Lung (tissue), 12 donors: Measurements from ENCODE around the gene CTSD. TPM values are rescaled to one million over a fixed set of nuclear protein-coding genes. Genes with fewer than 3 reads are reported as not detected.

Source experiments
- ATAC-seq: fragments of 200-7000 bp; cut with Tn5 transposase; one replicate; pipeline ENCODE4 v1.9.1; 2020; ENCODE audit warnings: moderate number of reproducible peaks; ENCODE audit not compliant: insufficient read depth, low FRiP score
- DNase-seq, 3 donors: peaks; one replicate each; pipeline ENCODE4 v3.0.0-alpha.2; 2013 to 2017
- H3K27ac ChIP-seq, 2 donors: one replicate each; pipeline ENCODE4 v1.5.1; 2013; ENCODE audit warnings: mild to moderate bottlenecking in 2 of 2, moderate library complexity in 2 of 2, control low read depth in 1 of 2, inconsistent platforms in 1 of 2, low read depth in 1 of 2, low read length in 1 of 2
- H3K27me3 ChIP-seq, 3 donors: one replicate each; pipeline ENCODE4 v1.5.1; 2013; ENCODE audit warnings: low read length in 2 of 3; ENCODE audit not compliant: control insufficient read depth in 3 of 3, insufficient read depth in 3 of 3
- H3K36me3 ChIP-seq, 4 donors: one replicate each; pipeline ENCODE4 v1.5.1; 2013; ENCODE audit warnings: low read length in 4 of 4, mild to moderate bottlenecking in 1 of 4, moderate library complexity in 1 of 4; ENCODE audit not compliant: control insufficient read depth in 4 of 4, insufficient read depth in 4 of 4
- H3K4me1 ChIP-seq, 5 donors: one replicate each; pipeline ENCODE4 v1.5.1; 2013; ENCODE audit warnings: low read length in 5 of 5, mild to moderate bottlenecking in 2 of 5, moderate library complexity in 1 of 5; ENCODE audit not compliant: control insufficient read depth in 5 of 5, insufficient read depth in 5 of 5
- H3K4me3 ChIP-seq: one replicate; pipeline ENCODE4 v1.5.1; 2013; ENCODE audit warnings: mild to moderate bottlenecking, control low read depth, moderate library complexity
- H3K9ac ChIP-seq, 2 donors: one replicate each; pipeline ENCODE4 v1.5.1; 2013; ENCODE audit warnings: low read length in 2 of 2, control low read depth in 1 of 2; ENCODE audit not compliant: insufficient read depth in 1 of 2
- H3K9me3 ChIP-seq, 4 donors: one replicate each; pipeline ENCODE4 v1.5.1; 2013; ENCODE audit warnings: low read length in 3 of 4, mild to moderate bottlenecking in 1 of 4, moderate library complexity in 1 of 4; ENCODE audit not compliant: control insufficient read depth in 4 of 4, insufficient read depth in 3 of 4
- WGBS, 2 donors: extraction: QIAGEN DNeasy Blood & Tissue Kit; methylation state at CpG; one replicate each; pipeline ENCODE4 v1.1.7; 2013; 5-methylcytosine and 5-hydroxymethylcytosine counted together
- polyA plus RNA-seq, 2 donors: library from polyadenylated mRNA; stranded (reverse); fragments of 200-250 nt; gene quantifications; one replicate each; pipeline ENCODE4 v1.2.1, GENCODE V29; 2013
- total RNA-seq, 2 donors: library from RNA; depleted of rRNA in 1 of 2; stranded (reverse); fragments of >200 nt in 1 of 2; gene quantifications; one replicate each; pipeline ENCODE4 v1.2.1, GENCODE V29; 2014 to 2021
- TF ChIP-seq, protein P1 (sequence below): IDR thresholded peaks from 2 replicates; pipeline ENCODE4 v1.5.1; 2012; ENCODE audit warnings: mild to moderate bottlenecking; ENCODE audit errors: control extremely low read depth, extremely low read depth
- donor health status: control.
- donor health status: control.
- donor health status: Bipolar disorder and iron deficiency.
- donor health status: healthy.
- donor health status: DM: yes; HTN: yes; CAD: no.

CTSD gene
- total and polyA plus RNA-seq, 4 donors: 388 to 2,177 (median 1,949) TPM

DNA sequence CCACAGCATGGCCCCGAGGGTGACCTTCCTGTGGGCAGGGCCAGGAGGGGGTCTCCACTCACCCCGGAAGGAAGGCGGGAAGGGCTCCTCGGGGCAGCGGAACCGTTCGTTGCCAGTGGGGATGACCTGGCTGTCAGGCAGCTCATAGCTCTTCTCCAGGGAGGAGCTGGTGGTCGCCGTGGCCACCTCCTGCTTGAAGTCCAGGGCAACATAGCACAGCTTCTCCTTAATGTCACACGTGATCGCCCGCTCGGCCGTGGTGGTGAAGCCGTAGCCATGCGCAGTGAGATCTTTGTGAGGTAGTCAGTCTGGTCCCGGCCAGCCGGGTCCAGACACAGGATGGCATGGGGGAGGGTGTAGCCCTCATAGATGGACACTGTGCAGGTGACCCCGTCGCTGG is 39.5 kb upstream of the CTSD start:
- TF ChIP-seq, protein P1, sequence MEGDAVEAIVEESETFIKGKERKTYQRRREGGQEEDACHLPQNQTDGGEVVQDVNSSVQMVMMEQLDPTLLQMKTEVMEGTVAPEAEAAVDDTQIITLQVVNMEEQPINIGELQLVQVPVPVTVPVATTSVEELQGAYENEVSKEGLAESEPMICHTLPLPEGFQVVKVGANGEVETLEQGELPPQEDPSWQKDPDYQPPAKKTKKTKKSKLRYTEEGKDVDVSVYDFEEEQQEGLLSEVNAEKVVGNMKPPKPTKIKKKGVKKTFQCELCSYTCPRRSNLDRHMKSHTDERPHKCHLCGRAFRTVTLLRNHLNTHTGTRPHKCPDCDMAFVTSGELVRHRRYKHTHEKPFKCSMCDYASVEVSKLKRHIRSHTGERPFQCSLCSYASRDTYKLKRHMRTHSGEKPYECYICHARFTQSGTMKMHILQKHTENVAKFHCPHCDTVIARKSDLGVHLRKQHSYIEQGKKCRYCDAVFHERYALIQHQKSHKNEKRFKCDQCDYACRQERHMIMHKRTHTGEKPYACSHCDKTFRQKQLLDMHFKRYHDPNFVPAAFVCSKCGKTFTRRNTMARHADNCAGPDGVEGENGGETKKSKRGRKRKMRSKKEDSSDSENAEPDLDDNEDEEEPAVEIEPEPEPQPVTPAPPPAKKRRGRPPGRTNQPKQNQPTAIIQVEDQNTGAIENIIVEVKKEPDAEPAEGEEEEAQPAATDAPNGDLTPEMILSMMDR: no peak
- H3K27me3 ChIP-seq: peaks cover 0 to 4% (median 0%) of the 10 kb centered on the region in 3 donors
- no peak overlapping the region for H3K4me3 ChIP-seq
- no peak overlapping the region for H3K9ac ChIP-seq
- H3K9me3 ChIP-seq: no peaks in the 10 kb centered on the region
- no peak for ATAC-seq
- H3K27ac ChIP-seq: no peak overlapping the region
- DNase-seq: no peak
- WGBS, 2 donors: 92 to 95% methylated on average over 20 of the region's 20 CpGs
- H3K4me1 ChIP-seq: no peaks in the 10 kb centered on the region
- no peaks in the 10 kb centered on the region for H3K36me3 ChIP-seq

DNA sequence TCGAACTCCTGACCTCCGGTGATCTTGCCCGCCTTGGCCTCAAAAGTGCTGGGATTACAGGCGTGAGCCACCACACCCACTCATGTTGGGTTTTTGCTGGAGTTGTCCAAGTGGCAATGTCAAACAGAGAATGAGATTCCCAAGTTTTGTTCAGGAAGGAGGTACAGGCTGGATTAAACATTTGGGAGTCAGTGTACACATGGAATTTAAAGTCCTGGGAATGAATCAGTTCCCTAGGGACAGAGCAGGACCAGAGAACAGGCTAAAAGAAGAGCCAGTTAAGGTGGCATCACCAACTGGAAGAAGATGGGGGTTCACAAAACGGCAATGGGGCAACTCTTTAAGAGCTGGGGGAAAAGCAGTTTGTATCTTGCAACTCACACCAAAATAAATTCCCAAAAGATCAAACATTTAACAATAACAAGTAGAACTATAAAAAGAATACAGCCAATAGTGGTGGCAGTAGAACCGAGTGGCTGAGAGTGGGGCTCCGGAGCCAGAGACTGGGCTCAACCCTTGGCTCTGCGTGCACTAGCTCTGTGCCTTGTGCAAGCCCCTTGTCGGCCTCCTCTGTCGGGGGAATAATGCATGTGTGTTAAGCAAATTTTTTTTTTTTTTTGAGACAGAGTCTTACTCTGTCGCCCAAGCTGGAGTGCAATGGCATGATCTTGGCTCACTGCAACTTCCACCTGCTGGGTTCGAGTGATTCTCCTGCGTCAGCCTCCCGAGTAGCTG is 33.8 kb upstream of the CTSD start:
- WGBS, 2 donors: 90 to 97% methylated on average over 14 of the region's 14 CpGs
- no peak for ATAC-seq
- TF ChIP-seq, protein P1: no peak

DNA sequence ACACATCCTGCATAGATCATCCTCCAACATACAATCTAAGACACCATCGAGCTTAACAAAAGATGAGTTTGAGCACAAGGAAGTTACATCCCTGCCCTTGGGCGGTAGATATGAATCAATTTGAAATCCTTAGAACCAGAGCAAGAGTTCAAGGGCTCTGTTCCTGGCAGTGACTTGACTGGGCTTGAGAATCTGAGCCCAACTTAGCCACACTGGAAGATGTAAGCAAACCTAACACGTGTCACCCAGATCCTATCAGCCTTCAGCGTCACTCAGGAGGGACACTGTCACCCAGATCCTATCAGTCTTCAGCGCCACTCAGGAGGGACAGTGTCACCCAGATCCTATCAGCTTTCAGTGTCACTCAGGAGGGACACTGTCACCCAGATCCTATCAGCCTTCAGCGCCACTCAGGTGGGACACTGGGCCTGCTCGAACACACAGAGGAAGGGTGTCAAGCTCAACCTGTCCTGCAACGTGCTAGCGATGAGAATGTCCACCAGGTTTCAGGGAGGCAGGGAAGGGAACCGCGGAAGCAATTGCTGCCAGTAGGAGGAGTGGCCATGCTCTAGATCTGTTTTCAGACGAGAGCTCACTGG is 32.8 kb upstream of the CTSD start:
- no peak overlapping the region for H3K27ac ChIP-seq
- WGBS, 2 donors: 70 to 85% methylated on average over 12 of the region's 12 CpGs
- H3K9ac ChIP-seq: no peak overlapping the region
- peaks cover 0 to 4% (median 3%) of the 10 kb centered on the region in 3 donors for H3K27me3 ChIP-seq
- no peaks in the 10 kb centered on the region for H3K4me1 ChIP-seq
- no peaks in the 10 kb centered on the region for H3K36me3 ChIP-seq
- H3K4me3 ChIP-seq: no peak overlapping the region
- H3K9me3 ChIP-seq: no peaks in the 10 kb centered on the region
- DNase-seq (no peak), ATAC-seq (no peak)
- TF ChIP-seq, protein P1: no peak

More for the DNA sequence above, 33.8 kb upstream of the CTSD start:
- H3K9me3 ChIP-seq: no peaks in the 10 kb centered on the region
- no peaks in the 10 kb centered on the region for H3K36me3 ChIP-seq
- H3K9ac ChIP-seq: no peak overlapping the region
- H3K4me3 ChIP-seq: no peak overlapping the region
- H3K27me3 ChIP-seq: peaks cover 0 to 4% (median 3%) of the 10 kb centered on the region in 3 donors
- DNase-seq: no peak
- no peaks in the 10 kb centered on the region for H3K4me1 ChIP-seq
- no peak overlapping the region for H3K27ac ChIP-seq
